ENCODE results near the gene HEBP2.

DNA sequence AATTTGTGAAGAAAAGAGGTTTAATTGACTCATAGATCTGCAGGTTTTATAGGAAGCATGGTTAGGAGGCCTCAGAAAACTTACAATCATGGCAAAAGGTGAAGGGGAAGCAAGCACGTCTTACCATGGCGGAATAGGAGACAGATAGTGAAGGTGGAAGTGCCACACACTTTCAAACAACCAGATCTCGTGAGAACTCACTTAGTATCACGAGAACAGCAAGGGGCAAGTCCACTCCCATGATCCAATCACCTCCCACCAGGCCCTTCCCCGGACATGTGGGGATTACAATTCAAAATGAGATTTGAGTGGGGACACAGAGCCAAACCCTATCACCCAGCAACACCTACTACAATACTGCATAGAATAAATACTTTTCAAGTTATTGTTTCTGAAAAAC, 7.3 kb upstream of the HEBP2 start:
- TF ChIP-seq, protein P1, sequence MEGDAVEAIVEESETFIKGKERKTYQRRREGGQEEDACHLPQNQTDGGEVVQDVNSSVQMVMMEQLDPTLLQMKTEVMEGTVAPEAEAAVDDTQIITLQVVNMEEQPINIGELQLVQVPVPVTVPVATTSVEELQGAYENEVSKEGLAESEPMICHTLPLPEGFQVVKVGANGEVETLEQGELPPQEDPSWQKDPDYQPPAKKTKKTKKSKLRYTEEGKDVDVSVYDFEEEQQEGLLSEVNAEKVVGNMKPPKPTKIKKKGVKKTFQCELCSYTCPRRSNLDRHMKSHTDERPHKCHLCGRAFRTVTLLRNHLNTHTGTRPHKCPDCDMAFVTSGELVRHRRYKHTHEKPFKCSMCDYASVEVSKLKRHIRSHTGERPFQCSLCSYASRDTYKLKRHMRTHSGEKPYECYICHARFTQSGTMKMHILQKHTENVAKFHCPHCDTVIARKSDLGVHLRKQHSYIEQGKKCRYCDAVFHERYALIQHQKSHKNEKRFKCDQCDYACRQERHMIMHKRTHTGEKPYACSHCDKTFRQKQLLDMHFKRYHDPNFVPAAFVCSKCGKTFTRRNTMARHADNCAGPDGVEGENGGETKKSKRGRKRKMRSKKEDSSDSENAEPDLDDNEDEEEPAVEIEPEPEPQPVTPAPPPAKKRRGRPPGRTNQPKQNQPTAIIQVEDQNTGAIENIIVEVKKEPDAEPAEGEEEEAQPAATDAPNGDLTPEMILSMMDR (IDR thresholded peaks at IDR 0.05): no peak
- TF ChIP-seq SP1 (CRISPR knock-in tag; conservative IDR thresholded peaks at IDR 0.05): no peak

Data from WTC11 (cell line).